ENCODE measurements around the gene AMH. TPM values are rescaled to one million over a fixed set of nuclear protein-coding genes. Genes with fewer than 3 reads are reported as not detected.

The AMH gene
- total and polyA plus RNA-seq, 2 of the 13 experiments (the other 11 are each of a cell fraction or from before 2014, with no cell fraction given) = 0.03 to 0.18 TPM

DNA sequence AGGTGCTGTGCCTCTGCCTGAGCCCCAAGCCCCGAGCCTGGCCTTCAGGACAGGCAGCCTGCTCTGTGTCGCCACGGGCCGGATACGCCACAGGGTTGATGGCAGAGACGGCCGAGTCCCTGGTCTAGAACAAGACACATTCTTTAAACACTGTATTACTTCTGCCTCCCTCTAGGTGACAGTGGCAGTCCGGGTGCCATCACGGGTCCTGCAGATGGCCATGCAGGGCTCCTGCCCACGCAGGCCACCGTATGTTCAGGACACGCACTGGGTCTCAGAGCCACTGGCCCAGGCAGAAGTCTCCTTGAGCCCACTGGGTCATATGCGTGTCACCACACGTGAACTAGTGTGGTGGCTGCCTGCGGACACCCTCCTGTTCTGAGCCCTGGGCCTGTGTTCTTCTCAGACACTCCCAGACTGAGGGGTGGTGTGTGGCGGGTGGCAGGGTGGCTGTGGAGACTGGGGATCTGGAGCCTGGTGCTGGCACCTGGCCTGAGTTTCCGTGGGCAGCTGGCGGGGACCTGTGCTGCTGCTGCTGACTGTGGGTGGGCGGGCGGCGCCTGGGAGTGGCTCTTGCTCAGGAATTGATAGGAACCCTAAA is 17.4 kb upstream of the AMH start (continued):
- TF ChIP-seq, protein P1, sequence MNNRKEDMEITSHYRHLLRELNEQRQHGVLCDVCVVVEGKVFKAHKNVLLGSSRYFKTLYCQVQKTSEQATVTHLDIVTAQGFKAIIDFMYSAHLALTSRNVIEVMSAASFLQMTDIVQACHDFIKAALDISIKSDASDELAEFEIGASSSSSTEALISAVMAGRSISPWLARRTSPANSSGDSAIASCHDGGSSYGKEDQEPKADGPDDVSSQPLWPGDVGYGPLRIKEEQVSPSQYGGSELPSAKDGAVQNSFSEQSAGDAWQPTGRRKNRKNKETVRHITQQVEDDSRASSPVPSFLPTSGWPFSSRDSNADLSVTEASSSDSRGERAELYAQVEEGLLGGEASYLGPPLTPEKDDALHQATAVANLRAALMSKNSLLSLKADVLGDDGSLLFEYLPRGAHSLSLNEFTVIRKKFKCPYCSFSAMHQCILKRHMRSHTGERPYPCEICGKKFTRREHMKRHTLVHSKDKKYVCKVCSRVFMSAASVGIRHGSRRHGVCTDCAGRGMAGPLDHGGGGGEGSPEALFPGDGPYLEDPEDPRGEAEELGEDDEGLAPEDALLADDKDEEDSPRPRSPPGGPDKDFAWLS (CRISPR knock-in tag; IDR thresholded peaks at IDR 0.05; ENCODE audit: borderline replicate concordance) = no peak
- TF ChIP-seq MZF1 (CRISPR knock-in tag; IDR thresholded peaks at IDR 0.05; ENCODE audit: borderline replicate concordance) = no peak
- TF ChIP-seq SP140L (CRISPR knock-in tag; IDR thresholded peaks at IDR 0.05; ENCODE audit: borderline replicate concordance) = no peak
- peak; percentile 88 for TF ChIP-seq AGO1 (IDR thresholded peaks at IDR 0.05; ENCODE audit: low read depth, low read length, poor library complexity, severe bottlenecking)
- no peak for TF ChIP-seq HDAC1 (CRISPR knock-in tag; IDR thresholded peaks at IDR 0.05)
- 0 out of 2 replicates have a peak, but pooled peaks have one; percentile 2 for TF ChIP-seq HIVEP1 (CRISPR knock-in tag; IDR thresholded peaks at IDR 0.05)
- peak; percentile 66 for TF ChIP-seq AKAP8 (CRISPR knock-in tag; IDR thresholded peaks at IDR 0.05)
- no peak for TF ChIP-seq MNT (IDR thresholded peaks at IDR 0.05)
- no peak for TF ChIP-seq HMGXB4 (CRISPR knock-in tag; IDR thresholded peaks at IDR 0.05; ENCODE audit: borderline replicate concordance in 1 of 2, low read depth in 1 of 2)
- no peak for TF ChIP-seq TSC22D2 (CRISPR knock-in tag; IDR thresholded peaks at IDR 0.05; ENCODE audit: borderline replicate concordance)
- TF ChIP-seq, protein P2, sequence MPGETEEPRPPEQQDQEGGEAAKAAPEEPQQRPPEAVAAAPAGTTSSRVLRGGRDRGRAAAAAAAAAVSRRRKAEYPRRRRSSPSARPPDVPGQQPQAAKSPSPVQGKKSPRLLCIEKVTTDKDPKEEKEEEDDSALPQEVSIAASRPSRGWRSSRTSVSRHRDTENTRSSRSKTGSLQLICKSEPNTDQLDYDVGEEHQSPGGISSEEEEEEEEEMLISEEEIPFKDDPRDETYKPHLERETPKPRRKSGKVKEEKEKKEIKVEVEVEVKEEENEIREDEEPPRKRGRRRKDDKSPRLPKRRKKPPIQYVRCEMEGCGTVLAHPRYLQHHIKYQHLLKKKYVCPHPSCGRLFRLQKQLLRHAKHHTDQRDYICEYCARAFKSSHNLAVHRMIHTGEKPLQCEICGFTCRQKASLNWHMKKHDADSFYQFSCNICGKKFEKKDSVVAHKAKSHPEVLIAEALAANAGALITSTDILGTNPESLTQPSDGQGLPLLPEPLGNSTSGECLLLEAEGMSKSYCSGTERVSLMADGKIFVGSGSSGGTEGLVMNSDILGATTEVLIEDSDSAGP (CRISPR knock-in tag; IDR thresholded peaks at IDR 0.05; ENCODE audit: borderline replicate concordance) = no peak
- TF ChIP-seq, protein P3, sequence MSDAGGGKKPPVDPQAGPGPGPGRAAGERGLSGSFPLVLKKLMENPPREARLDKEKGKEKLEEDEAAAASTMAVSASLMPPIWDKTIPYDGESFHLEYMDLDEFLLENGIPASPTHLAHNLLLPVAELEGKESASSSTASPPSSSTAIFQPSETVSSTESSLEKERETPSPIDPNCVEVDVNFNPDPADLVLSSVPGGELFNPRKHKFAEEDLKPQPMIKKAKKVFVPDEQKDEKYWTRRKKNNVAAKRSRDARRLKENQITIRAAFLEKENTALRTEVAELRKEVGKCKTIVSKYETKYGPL (CRISPR knock-in tag; IDR thresholded peaks at IDR 0.05) = no peak
- no peak for TF ChIP-seq BRF2 (CRISPR knock-in tag; IDR thresholded peaks at IDR 0.05)
- no peak for TF ChIP-seq NBN (conservative IDR thresholded peaks at IDR 0.05)
- TF ChIP-seq ZNF207 (IDR thresholded peaks at IDR 0.05; ENCODE audit: borderline replicate concordance) = no peak
- peak; percentile 96 for TF ChIP-seq AGO2 (optimal IDR thresholded peaks at IDR 0.05; ENCODE audit: low read depth, low read length)
- no peak for TF ChIP-seq ZNF451 (CRISPR knock-in tag; IDR thresholded peaks at IDR 0.05)
- TF ChIP-seq TBX3 (IDR thresholded peaks at IDR 0.05; ENCODE audit: borderline replicate concordance) = no peak

Measured in HepG2 (cell line).